Right atrium auricular region (tissue), 2 donors: Measurements from ENCODE around the gene RFX1. TPM values are rescaled to one million over a fixed set of nuclear protein-coding genes. Genes with fewer than 3 reads are reported as not detected.

Source experiments
- DNase-seq: peaks from one replicate; pipeline ENCODE4 v3.0.0-alpha.2; 2019; ENCODE audit warnings: low spot score
- H3K27ac ChIP-seq, 2 donors: fragments of 200-600 bp; sonication (generic); 1 replicate in 1 of 2; 2 replicates in 1 of 2; pipeline ENCODE4 v1.5.1; 2016 to 2019
- H3K27me3 ChIP-seq, 2 donors: fragments of 200-600 bp; sonication (generic); one replicate each; pipeline versions ENCODE4 v1.5.1 to v1.6.0; 2017 to 2019
- H3K36me3 ChIP-seq: fragments of 200-600 bp; sonication (generic); one replicate; pipeline ENCODE4 v1.5.1; 2016
- H3K4me1 ChIP-seq, 2 donors: fragments of 200-600 bp; sonication (generic); one replicate each; pipeline versions ENCODE4 v1.5.1 to v1.6.0; 2017 to 2019
- H3K4me3 ChIP-seq, 2 donors: fragments of 200-600 bp; sonication (generic); 1 replicate in 1 of 2; 2 replicates in 1 of 2; pipeline ENCODE4 v1.5.1; 2017 to 2019; ENCODE audit warnings: mild to moderate bottlenecking in 1 of 2, moderate library complexity in 1 of 2
- H3K9me3 ChIP-seq, 2 donors: fragments of 200-600 bp; sonication (generic); one replicate each; pipeline ENCODE4 v1.5.1; 2019
- total RNA-seq, 2 donors: library from RNA; depleted of rRNA; stranded (reverse); fragments of >200 nt; gene quantifications; one replicate each; pipeline ENCODE4 v1.1.0, GENCODE V29; 2016
- TF ChIP-seq, protein P1 (sequence below), 2 donors: fragments of 200-600 bp; sonication (generic); IDR thresholded peaks; one replicate each; pipeline ENCODE4 v1.5.1; 2019; ENCODE audit warnings: antibody characterized with exemption in 2 of 2

RFX1 gene
- total RNA-seq, 2 donors from 2014 or later: 3.2 to 5.2 TPM

DNA sequence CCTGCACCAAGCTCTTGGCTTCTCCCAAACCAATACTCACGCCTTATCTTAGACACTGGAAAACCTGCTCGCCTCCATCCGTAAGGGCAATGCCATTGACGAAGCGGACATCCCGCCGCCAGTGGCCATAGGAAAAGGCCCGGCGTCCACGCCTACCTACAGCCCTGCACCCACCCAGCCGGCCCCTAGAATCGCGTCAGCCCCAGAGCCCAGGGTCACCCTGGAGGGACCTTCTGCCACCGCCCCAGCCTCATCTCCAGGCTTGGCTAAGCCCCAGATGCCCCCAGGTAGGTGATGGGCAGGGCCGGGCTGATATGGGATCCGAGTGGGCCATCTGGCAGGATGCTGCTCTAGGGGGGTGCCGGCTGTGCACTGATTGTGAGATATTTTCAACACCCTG, 92.8 kb downstream of the RFX1 start:
- Histone ChIP-seq H3K36me3 (peaks cover 51% of the 10 kb centered on the region), H3K4me3 (no peak overlapping the region), H3K4me1 (no peaks in the 10 kb centered on the region), H3K27me3 (no peaks in the 10 kb centered on the region), H3K9me3 (no peaks in the 10 kb centered on the region), H3K27ac (no peak overlapping the region)
- TF ChIP-seq, protein P1, sequence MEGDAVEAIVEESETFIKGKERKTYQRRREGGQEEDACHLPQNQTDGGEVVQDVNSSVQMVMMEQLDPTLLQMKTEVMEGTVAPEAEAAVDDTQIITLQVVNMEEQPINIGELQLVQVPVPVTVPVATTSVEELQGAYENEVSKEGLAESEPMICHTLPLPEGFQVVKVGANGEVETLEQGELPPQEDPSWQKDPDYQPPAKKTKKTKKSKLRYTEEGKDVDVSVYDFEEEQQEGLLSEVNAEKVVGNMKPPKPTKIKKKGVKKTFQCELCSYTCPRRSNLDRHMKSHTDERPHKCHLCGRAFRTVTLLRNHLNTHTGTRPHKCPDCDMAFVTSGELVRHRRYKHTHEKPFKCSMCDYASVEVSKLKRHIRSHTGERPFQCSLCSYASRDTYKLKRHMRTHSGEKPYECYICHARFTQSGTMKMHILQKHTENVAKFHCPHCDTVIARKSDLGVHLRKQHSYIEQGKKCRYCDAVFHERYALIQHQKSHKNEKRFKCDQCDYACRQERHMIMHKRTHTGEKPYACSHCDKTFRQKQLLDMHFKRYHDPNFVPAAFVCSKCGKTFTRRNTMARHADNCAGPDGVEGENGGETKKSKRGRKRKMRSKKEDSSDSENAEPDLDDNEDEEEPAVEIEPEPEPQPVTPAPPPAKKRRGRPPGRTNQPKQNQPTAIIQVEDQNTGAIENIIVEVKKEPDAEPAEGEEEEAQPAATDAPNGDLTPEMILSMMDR (IDR thresholded peaks at IDR 0.05): no peak
- no peak for DNase-seq

Other genes with a start within 250 kb of the RFX1 start
- 10 to 100 TPM; 18.2 to 19.4 TPM for gene MRI1, start 241.8 kb downstream of the RFX1 start, total RNA-seq
- 100 to 1,000 TPM; 272 to 304 TPM for gene C19orf53, start 231.9 kb downstream of the RFX1 start, total RNA-seq
- 1 to 10 TPM; 5.7 to 9.8 TPM for gene ZSWIM4, start 210.9 kb downstream of the RFX1 start, total RNA-seq
- gene NANOS3, start 129.2 kb downstream of the RFX1 start, total RNA-seq: not detected
- under 1 TPM; 0.28 to 0.70 TPM for gene BRME1, start 100.2 kb downstream of the RFX1 start, total RNA-seq
- 10 to 100 TPM; 16.1 to 22.6 TPM for gene CC2D1A, start 100.1 kb downstream of the RFX1 start, total RNA-seq
- 1 to 10 TPM in 1 of 2 donors, under 1 TPM in 1; 0.47 to 1.1 TPM for gene PODNL1, start 67.9 kb downstream of the RFX1 start, total RNA-seq
- gene DCAF15, start 53.8 kb downstream of the RFX1 start, total RNA-seq: 10 to 100 TPM; 10.6 to 12.2 TPM
- not detected for gene RLN3, start 21.8 kb upstream of the RFX1 start, total RNA-seq
- 1 to 10 TPM; 3.5 to 3.7 TPM for gene IL27RA, start 25.4 kb upstream of the RFX1 start, total RNA-seq
- under 1 TPM; 0.28 to 0.37 TPM for gene PALM3, start 55.8 kb upstream of the RFX1 start, total RNA-seq
- gene MISP3, start 66.5 kb upstream of the RFX1 start, total RNA-seq: 10 to 100 TPM in 1 of 2 donors, 1 to 10 TPM in 1; 8.7 to 12.1 TPM
- gene C19orf67, start 79.5 kb upstream of the RFX1 start, total RNA-seq: not detected
- 10 to 100 TPM; 20.2 to 38.2 TPM for gene SAMD1, start 84.4 kb upstream of the RFX1 start, total RNA-seq
- 100 to 1,000 TPM; 144 to 185 TPM for gene PRKACA, start 111.4 kb upstream of the RFX1 start, total RNA-seq
- 1 to 10 TPM in 1 of 2 donors, under 1 TPM in 1; 0.43 to 1.4 TPM for gene ASF1B, start 130.3 kb upstream of the RFX1 start, total RNA-seq
- gene ADGRL1, start 199.8 kb upstream of the RFX1 start, total RNA-seq: 10 to 100 TPM; 21.0 to 31.2 TPM